GM10847 (cell line): ENCODE results near the gene PROM2.

ENCODE experiments used
- POLR2A ChIP-seq: IDR thresholded peaks from 2 replicates; pipeline ENCODE4 v1.6.1; 2011; ENCODE audit not compliant: insufficient read length; ENCODE audit errors: extremely low read depth

The PROM2 gene

DNA sequence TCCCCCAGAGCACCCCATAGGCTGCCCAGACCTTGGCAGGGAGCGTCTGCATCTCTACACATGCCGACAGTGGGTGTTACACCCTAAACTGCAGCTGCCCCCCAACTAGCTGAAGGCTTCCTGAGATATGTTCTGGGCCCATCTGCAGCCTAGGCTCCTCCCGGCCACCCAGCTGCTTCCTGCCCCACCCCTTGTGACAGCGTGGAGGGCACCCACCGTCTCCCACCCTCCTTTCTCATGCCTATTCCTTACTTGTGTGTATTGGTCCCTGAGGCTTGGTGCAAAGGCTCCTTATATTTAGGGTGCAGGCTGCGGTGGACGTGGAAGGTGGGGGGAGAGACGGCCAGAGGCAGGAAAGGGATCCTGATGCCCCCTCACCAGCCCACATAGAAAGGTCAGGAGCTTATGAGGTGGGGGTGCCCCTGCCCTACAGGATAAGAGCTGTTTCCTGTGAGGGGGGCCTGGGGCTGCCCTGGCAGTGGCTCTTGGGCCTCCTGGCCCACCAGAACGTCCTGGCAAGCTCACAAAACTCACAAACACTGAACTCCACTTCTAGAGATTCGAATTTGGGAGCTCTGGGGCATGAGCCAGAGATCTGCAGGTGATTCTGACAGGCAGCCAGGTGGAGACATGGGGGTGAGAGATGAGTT is 7.3 kb upstream of the PROM2 start:
- no peak for TF ChIP-seq POLR2A

DNA sequence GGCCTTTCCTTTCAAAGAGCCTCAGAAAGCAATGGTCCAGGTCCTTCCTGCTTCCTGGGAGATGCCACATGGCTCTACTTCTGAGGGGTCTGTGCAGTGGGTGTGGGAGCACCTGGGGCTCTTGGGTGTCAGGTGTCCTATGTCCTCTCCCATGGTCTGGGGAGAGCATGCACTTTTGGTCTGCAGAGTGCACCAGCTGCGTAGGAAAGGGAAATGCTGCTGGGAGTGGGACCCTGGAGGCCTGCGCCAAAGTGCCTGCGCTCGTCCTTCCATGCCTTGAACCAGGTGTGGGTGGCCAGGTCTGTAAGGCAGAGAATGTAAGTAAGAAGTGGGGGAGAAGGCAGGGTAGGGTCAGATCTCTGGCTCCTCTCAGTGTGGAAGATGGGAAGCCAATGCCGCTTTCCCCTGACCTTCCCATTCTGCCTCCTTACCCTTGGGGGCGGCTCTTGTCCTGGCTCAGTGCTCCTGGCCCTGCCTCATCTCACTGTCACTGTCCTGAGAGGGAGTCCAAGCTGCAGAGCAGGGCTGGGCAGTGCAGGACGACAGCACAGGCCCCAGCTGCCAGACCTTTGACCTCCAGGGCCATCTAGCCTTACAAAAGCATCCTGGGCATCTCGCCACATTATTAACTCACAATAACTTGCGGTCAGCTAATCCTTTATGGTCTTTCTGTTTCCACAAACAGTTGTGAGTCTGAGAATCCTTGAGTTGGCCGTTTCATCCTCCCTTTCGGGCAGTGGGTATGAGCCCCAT is 6.6 kb upstream of the PROM2 start:
- TF ChIP-seq POLR2A = no peak

DNA sequence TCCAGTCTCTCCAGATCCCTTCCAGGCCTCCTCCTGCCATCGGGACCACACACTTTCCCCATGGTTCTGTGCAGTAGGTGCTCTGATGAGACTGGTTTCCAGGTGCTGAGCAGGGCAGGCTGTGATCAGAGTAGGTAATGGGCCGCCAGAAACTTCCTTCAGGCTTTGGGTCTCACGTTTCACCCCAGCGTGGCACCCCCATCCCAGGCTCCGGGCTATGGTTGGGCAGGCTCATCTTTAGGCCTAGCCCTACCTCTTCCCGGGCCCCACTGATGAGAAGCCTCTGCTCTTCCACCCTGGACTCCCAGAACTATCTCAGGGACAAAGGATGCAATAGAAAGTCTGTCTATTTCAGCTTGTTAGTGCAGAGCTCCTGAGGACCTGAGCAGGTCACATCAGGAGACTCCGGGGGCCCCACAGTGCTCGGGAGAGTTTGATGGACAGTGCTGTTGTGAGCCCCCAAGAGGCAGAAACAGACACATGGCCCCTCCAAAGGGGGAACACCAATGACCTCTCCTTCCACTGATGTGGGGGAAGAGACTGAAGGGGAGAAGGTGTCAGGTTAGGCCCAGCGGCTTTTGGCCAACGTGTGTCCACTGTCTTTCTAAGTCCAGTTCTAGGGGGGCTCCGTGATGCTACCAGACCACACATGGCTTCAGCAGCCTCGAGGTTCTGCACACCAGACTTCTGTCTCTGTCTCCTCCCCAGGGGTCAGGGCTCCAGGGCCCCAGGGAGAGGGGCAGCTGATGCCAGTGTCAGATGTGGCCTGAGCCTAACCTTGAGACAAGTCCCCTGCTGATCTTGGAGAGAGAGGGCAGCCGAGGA is 5.8 kb upstream of the PROM2 start:
- no peak for TF ChIP-seq POLR2A

DNA sequence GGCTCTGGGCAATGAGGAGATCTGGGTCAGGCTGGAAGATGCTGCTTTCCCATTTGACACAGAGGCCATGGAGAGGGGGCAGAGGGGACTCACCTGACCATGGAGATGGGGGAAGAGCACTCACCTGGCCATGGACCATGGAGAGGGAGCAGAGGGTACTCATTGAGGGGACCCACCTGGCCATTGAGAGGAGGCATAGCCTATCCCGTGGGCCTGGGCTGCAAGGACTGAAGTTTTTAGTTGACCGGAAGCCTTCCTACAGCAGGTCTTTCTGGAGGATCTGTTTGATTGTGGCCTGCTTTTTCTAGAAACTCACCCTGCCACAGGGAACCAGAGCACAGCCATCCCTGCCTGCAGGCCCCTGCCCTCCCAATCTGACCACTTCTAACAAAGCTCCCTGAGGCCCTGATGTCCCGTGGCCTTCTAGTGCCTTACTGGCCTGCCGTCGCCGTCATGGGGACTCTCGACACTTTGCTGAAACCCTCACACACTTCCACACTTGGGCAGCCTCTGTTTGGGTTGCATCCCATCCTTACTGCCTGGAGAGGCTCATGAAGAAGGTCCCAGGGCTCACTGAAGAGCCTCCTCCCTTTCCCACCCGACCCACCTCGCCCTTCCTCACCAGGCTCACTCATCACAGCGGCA is 5.1 kb upstream of the PROM2 start:
- no peak for TF ChIP-seq POLR2A

DNA sequence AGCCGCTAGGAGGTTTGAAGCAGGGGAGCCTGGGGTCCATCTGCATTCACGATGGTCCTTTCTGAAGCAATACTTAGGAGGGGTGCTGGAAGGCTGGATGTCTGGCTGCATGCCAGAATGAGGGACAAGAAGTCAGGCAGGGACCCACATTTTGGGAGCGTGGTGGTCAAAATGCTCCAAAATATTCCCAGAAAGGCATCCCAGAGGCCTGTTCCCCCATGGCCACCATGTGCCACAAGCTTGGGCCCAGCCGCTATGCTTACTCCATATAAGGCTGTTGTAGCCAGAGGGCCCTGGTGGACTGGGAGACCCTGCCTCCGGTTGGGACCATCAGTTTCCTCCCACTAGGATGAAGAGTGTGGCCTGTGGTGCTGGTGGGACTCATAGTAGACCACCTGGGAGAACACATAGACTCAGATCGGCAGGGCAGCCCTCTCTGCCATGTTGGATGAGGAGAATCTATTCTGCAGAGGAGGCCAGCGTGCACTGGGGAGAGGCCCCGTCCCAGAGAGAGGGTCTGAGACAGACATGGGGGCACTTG is 3.6 kb upstream of the PROM2 start:
- no peak for TF ChIP-seq POLR2A

DNA sequence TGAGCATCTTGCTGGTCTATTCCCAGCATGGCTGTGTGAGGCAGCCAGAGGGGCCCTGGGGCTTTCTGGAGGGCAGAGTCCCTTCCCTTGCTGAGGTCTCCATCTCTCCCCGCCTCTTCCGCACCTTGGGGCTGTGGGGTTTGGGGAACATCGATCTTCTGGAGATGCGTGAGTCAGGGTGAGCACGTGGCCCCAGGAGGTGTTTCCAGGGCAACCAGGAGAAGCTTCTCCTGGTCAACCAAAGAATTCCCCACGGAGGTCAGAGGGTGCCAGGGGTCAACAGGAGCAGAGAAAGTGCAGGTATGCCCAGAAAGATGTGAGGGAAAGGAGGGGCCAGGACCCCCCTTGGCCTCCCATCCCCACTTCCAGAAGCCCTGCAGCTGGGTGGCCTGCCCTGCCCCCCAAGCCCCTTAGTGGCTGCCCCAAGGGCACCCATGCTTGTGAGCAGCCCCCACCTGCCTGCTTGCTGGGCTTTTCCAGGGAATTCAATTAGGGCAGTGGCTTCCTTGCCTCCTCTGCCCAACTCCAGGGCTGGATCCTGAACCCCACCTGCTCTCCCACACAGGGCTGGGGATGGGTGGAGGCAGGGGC is 2.8 kb upstream of the PROM2 start:
- TF ChIP-seq POLR2A = no peak

DNA sequence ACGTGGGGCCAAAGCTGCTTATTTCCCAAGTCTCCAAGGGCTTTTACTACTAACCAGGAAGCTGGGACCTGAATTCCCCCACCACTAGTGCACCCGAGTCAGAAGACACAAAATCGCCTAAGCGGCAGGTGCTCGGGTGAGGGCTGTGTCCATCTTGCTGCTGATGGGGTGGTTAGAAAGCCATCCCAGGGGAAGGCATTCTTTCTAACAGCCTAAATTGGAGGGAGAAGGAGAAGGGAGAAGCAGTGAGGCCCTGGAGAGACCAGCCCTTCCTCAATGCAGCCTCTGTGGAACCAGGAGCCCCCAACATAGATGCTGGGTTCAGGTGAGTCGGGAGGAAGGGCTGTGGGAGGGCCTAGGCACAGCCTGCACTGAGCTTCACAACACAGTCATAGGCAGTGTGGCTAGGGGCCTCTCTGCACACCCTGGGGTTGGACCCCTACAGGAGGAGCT is 1.9 kb upstream of the PROM2 start:
- no peak for TF ChIP-seq POLR2A

DNA sequence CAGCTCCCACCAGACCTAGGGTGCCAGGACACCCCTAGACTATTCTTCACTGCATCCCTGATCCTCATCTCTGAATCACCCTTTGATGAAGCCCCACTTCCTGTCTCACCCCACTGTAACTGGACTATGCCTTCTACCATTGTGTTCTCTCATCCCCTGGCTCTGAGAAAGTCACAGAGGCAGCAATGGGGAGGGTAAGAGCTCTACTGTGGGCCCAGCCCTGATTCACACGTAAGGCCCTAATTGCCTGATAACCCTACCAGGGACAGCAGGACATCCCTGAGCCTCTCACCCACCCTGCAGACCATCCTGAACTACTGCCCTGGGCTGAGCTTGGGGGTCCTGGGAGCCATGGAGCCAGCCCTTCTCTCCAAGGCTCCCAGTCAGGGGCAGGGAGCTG is 1.5 kb upstream of the PROM2 start:
- TF ChIP-seq POLR2A = no peak

DNA sequence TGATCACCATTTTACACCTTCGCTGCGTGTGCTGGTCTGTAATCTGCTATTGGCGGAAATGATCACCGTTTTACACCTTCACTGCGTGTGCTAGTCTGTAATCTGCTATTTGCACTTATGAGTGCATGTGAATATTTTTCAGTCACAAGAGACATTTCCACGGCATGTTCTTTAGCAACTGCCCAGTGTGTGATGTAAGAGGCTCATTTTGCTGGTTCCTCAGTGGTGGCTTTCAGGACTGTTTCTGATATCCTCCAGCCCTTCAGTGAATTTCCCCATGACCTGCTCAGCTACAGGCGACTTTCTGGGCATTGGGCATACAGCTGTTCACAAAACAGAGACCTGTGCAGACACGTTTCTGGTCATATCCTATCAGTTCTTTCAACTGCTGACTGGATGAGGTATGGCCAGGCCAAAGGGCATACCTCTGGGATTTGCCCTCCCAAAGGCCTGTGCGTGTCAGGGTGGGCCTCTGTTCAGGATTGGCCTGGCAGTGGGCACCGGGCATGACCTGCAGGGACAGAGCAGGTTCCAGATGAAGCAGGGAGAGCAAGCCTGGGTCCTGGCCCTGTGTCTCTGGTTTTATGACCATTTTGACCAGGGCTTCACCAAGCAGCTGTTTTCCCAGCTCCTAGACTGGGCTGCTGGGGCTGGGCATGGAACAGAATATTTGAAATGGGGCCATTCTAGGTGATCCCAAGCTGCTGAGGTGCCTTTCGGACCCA is 521 bp upstream of the PROM2 start:
- no peak for TF ChIP-seq POLR2A

DNA sequence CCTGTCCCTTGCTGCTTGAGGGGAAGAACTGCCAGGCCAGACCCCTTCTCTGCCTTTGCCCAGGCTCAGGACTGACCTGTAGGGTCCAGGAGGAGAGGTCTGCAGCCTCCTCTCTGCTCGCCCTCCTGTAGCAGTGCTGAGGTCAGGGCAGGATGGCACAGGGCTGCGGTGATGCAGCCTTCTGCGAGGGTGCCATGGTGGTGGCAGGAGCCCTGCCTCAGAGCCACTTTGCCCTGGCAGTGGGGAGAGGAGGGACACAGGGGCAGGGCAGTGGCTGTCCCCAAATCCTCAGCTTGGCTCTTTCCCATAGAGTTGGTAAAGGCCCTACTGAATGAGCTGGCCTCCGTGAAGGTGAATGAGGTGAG is 884 bp downstream of the PROM2 start:
- TF ChIP-seq POLR2A = no peak

DNA sequence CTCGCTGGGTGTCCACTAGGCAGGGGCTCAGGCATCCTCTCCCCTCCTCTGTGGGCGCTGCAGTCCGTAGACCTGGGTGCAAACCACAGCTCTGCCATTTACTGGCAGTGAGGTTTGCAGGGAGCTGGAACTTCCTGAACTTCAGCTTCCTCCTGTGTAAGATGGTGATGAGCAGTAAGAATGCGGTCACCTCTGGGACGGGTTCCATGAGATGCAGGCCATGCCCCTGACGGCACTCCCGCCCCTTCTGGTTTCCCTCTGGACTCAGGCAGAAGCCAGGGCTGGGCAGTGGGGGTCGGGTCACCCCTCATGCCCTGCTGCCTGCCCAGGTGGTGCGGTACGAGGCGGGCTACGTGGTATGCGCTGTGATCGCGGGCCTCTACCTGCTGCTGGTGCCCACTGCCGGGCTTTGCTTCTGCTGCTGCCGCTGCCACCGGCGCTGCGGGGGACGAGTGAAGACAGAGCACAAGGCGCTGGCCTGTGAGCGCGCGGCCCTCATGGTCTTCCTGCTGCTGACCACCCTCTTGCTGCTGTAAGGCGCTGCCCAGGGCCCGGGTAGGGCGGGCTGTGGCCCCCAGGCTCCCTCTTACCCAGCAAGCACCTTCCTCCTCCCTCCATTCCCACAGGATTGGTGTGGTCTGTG is 1.5 kb downstream of the PROM2 start:
- TF ChIP-seq POLR2A = no peak

DNA sequence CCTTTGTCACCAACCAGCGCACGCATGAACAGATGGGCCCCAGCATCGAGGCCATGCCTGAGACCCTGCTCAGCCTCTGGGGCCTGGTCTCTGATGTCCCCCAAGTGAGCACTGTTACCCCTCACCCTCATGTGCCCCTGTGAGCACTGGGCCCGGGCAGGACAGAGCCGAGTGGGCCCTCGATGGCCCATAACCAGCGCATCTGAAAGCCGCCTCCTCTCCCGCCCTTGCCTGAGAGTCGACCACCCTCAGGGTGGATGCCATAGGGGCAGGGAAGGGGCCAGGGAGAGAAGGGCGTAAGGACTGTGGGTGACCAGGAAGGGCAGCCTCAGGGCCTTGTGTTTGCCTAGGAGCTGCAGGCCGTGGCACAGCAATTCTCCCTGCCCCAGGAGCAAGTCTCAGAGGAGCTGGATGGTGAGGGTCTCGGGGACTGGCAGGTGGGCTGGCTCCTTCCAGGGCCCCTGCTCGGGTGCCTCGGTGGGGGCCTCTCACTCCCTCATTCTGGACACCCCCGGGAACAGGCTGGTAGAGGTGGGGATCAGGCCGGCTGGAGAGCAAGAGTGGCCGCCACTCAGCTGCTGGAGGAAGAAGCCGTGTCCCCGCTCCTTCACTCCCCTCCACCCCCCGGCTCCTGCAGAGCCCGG is 2.1 kb downstream of the PROM2 start:
- no peak for TF ChIP-seq POLR2A

DNA sequence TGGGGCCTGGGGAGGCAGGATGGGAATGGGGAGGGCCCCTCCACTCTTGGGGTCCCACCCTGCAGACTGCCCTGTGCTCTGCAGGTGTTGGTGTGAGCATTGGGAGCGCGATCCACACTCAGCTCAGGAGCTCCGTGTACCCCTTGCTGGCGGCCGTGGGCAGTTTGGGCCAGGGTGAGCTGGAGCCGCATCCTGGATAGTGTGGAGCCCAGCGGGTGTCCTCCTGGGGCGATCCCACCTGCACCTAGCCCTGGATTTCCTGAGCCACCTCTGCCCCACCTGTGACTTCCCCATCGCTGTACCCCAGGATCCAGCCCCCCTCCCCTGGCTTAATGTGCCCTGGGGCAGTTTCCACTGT is 2.6 kb downstream of the PROM2 start:
- no peak for TF ChIP-seq POLR2A
